HL-60 (cell line): ENCODE data around the gene ALAD.

Experiments
- CTCF ChIP-seq: IDR thresholded peaks from one replicate; pipeline ENCODE4 v1.5.1; 2011; ENCODE audit warnings: low read length, control low read depth, inconsistent platforms; ENCODE audit not compliant: insufficient read depth
- GABPA ChIP-seq: IDR thresholded peaks from 2 replicates; pipeline ENCODE4 v1.6.1; 2012; ENCODE audit warnings: low read depth
- POLR2AphosphoS5 ChIP-seq: IDR thresholded peaks from 2 replicates; pipeline ENCODE4 v1.6.1; 2012; ENCODE audit warnings: low read depth
- TF ChIP-seq, protein P1 (sequence below): IDR thresholded peaks from 2 replicates; pipeline ENCODE4 v1.6.1; 2012; ENCODE audit warnings: low read depth; ENCODE audit not compliant: insufficient replicate concordance

GRCh38 chr9:113337714-113338113 lies 63.4 kb downstream of the ALAD start:
- TF ChIP-seq, protein P1, sequence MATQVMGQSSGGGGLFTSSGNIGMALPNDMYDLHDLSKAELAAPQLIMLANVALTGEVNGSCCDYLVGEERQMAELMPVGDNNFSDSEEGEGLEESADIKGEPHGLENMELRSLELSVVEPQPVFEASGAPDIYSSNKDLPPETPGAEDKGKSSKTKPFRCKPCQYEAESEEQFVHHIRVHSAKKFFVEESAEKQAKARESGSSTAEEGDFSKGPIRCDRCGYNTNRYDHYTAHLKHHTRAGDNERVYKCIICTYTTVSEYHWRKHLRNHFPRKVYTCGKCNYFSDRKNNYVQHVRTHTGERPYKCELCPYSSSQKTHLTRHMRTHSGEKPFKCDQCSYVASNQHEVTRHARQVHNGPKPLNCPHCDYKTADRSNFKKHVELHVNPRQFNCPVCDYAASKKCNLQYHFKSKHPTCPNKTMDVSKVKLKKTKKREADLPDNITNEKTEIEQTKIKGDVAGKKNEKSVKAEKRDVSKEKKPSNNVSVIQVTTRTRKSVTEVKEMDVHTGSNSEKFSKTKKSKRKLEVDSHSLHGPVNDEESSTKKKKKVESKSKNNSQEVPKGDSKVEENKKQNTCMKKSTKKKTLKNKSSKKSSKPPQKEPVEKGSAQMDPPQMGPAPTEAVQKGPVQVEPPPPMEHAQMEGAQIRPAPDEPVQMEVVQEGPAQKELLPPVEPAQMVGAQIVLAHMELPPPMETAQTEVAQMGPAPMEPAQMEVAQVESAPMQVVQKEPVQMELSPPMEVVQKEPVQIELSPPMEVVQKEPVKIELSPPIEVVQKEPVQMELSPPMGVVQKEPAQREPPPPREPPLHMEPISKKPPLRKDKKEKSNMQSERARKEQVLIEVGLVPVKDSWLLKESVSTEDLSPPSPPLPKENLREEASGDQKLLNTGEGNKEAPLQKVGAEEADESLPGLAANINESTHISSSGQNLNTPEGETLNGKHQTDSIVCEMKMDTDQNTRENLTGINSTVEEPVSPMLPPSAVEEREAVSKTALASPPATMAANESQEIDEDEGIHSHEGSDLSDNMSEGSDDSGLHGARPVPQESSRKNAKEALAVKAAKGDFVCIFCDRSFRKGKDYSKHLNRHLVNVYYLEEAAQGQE: no peak
- TF ChIP-seq CTCF (no peak), GABPA (no peak), POLR2AphosphoS5 (no peak)
